CMK (cell line): ENCODE measurements around the gene MACROD2.
"Not testable (repeated sequence)": the region's sequence is repeated elsewhere in the genome, so short reads cannot be mapped to it uniquely, and the experiment has no call there.

Experiments used
- DNase-seq: peaks from one replicate; pipeline ENCODE4 v3.0.0-alpha.2; 2010; ENCODE audit warnings: low read depth

MACROD2 gene

DNA sequence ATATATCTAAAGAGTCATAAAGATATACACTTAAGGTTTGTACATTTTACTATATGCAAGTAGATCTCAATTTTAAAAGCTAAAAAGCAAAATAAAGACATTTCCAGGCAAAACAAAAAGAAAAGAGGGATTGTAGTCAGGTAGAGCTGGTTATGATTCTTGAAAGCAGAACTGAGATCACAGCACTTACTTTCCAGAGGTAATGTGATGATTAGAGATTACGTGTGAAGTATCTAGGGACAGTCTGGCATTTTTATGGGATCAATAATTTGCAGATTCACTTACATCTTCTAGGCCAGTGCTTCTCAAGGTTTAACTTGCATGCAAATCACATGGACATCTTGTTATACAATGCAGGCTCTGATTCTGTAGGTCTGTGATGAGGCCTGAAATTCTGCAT lies 1982.4 kb downstream of the MACROD2 start:
- DNase-seq = no peak

DNA sequence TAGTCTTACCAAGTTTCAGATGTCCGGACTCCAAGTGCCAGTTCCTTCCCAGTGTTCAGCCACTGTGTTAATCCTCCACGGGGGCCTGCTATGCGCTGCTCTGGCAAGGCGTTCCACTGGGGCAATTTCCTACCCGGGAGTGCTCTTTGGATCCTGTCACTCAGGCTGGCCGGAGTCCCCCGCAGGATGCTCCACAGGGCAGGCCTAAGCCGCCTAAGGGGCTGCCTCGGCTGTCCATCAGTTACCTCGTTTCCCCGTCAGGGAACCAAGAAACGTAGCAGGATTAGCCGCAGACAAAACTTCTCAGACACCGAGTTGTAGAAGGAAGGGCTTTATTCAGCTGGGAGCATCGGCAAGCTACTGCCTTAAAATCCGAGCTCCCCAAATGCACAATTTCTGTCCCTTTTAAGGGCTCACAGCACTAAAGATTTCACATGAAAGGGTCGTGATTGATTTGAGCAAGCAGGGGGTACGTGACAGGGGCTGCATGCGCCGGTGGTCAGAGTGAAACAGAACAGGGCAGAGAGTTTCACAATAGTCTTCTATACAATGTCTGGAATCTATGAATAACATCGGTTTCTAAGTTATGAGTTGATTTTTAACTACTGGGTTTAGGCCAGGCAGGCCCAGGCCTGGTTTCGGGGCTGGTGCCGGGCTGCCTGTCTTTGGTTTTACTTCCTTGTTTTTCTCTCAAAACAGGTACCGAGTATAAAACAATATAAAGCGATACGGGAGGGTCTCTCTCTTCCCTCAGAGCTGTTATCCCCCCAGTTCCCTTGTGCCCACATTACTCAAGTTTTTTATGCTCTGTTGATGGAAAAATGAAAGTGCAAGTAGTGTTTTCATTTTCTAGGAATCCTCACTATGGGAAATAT lies 1990.4 kb downstream of the MACROD2 start:
- not testable (repeated sequence) for DNase-seq

DNA sequence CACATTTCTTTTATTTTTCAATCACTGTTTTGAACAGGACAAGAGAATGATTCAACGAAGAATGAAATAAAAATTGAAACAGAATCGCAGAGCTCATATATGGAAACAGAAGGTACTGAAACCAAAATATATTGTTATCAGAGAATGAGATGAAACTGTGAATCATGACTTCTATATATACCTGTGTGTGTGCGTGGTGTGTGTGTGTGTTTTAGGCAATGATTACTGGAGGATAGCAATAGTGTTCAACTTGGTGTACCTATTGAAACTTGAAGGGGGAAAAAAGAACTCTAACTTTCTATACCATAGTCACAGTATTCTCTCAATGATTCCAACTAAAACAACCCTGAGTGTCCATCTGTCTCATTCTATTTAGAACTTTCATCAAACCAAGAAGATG lies 1991.4 kb downstream of the MACROD2 start:
- DNase-seq = no peak

DNA sequence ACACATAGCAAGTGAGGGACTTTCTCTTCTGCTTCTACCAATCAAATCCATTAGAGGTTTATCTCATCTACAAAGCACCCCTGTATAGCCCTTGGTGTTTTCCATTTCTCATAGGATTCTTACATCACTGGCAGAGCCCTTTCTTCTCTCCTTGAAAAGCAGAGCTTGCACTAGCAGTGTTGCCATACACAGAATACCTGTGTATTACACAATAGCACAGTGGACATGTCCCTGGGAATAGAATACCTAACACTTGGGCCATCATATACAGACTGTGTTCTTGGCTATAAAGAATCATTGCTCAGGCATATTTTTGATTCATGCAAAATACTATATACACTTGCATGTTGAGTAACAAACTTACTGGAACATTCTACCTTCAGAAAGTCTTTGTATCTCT lies 1996.0 kb downstream of the MACROD2 start:
- DNase-seq = no peak

DNA sequence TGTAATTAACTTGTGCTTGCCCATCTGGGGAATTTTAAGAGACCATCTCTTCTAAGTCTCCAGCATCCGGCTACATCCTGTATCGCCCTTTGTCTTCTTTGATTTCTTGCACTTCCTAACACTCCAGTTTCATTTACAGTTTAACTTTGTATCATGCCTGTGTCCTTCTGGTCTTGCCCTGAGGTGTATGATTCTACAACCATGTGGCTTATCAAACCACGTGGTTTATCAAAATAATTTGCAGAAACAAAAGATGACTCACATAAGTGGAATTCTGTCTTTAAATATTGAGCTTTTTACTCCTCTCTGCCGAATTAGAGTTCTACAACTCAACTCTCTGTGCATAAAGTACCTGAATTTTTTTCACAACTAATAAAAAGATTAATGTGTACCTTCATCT lies 1997.2 kb downstream of the MACROD2 start:
- DNase-seq = no peak

DNA sequence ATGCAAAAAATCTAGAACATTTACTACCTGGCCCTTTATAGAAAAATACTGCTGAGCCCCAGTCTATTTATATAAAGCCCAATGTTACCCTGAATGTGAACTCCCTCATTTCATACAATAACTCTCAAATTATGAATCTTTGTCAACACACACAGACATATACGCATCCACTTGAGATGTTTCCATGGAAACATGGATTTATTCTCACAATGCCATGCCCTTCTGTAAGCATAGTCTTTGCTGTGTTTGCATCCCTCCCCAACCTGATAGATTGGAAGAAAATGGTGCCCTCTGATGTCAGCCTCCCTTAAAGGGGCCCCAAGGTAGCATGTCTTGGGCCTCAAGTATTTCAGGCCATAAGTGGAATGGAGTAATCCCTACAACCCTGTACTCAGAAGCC lies 2004.8 kb downstream of the MACROD2 start:
- DNase-seq = no peak

DNA sequence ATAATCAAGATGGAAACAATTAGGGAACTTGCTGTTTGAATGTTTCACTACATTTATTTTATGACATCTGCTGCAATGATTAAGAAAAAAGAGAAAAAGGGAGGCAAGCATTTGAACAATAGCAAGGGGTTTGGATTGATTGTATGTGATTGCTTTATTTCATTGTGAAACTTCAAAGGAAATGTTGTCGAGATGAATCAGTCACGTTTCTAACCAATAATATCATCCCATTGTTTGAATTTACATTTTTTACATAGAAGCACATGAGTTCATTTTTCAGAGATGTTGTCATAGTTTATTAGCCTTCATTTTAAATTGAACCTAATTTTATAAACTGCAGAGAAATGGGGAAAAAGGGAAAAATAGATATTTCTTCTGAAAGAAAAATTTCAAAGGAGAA lies 2006.0 kb downstream of the MACROD2 start:
- no peak for DNase-seq

DNA sequence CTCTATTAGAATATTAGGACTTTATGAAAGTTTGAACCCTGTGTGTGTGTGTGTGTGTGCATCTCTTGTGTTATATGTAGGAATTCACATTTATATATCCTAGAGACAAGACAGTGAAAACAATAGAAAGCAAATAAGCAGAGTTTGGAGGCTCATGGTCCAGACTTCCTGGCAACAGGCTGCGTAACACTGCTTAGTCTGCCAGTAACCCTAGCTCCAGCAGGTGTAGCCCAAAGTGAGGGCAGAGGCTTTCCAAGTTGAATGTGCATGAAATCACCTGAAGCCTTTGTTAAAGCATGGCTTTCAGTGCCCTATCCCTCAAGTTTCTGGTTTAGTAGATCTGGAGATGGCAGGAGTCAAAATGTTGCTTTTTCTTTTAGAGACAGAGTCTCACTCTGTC lies 2008.0 kb downstream of the MACROD2 start:
- DNase-seq = no peak

DNA sequence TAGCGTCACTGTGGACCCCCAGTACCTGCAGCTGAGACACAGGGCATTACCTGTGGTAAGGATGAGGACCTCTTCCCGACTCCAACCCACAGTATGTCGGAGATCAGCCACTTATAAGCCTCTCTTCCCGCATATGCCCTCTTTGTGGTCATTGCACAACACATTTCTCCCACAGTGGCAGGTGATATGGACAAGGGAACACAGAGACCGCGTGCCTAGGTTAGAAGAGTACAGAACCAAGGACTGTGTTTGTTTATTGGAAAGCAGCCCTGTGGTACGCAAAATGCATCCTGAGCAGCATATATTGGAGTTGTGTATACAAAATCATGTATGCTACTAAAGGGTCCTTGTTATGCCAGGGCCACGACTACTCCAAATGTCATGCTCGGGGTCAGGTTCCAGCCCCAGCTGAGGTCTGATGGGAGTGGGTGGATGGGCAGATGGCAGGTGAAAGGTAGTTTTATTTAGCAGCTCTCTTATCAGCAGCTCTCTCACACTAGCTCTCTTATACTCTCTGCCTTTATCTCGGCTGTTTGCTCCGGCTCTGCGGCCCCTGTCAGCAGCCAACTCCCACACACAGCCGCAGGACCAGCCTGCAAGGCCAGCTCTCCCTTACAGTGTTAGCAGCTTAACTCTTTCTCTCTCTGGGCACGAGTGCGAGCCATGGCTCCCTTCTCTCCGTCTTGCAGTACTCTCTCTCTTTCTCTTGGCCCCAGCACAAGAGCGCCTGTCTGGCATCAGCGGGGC lies 2009.0 kb downstream of the MACROD2 start:
- no peak for DNase-seq

DNA sequence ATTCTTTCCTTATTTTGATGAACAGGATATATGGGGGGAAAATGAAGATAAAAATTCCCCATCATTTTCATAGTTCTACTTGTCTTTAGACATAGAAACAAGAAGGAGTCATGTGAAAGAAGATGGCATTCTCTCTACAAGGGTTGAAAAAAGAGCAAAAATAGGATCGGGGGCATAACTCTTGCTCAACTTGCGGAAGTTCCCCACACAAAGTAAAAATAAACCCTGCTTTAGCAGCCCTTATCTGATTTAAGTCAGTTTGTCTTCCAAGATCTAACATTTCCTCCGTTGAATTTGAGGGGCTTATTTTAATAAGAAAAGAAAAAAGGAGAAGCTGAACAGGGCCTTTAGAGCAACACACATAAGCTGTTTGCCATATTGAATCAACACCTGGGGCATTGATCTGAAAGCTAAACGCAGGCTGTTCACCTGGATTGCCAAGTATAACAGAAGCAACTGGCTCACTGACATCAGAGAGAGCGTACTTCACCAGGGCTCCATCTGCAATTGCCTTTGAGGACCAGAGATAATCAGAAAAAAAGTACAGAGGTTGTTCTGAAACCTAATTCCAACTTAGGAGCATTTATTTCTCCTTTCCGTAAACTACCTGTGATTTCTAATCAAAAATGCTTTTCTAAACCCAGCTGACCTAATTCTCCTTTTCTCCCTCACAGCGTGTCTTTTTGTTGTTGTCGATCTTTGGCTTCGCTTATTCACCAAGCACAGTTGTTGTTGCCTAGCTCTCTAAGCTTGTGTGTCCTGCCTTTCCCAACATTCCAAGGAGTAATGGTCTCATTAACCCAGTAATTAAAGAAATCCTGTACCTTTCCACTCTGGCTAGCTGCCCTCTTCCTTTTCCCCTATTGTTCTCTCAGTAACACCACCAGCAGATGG lies 2010.0 kb downstream of the MACROD2 start:
- DNase-seq = no peak

DNA sequence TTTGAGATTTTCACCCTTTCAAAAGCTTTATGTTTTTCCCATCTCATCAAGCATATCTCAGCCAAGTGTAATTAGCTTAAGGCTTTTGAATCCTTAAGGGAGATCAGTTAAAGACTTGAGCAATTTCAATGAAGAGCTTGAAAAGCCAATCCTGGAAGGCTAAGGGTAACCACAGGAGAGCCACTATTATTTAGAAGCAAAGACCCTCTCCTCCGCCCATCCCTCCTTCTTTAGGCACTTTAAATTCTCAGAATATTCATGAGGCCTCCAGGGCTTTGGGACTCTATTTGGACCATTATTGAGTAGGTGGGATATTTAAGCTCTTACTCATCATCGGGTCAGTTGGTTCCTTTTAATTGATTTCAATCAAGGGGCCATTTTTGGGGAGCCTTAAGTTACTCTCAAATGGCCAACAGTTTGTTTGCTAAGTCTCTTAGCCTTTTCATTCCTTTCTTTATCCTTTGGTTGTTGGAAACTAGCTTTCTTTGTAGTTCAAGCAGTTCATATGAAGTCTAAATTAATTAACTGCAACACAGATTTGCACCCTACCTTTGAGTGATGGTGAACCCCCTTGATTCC lies 2010.7 kb downstream of the MACROD2 start:
- no peak for DNase-seq

DNA sequence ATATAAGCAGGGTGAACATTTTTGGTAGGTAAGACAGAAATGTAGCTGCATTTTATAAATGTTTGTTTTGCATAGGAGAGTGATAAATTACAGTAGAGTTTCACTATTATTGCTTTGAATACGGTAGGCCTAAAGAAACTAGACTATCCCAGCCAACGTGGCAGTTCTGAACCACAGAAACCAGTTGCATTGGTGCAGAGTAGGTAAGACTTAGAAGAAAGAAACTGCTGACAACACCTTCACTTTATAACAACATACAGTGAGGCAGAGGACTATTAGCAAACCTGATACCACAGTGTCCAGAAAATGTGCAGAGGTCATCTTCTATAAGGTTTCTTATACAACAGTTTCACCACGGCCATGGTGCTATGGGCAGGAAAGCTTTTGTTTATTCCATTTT lies 2011.8 kb downstream of the MACROD2 start:
- DNase-seq = no peak

DNA sequence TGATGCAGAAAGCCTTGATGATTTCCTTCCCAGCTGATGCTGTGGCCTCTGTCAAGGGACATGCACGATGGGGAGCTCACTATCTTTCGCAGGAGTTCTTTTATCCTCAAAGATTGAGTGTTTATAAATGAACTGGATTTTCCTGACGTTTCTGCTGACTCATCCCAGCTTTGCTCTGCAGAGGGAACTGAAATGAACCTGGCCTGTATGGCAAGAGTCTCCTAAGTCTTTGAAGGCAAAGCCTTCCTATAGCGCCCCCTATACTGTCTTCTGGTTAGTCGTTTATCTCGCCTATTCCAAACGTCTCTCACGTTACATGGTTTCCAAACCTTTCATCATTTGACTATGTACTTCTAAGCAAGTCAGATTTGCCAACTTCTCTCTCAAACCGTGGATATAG lies 2012.6 kb downstream of the MACROD2 start:
- DNase-seq = no peak

DNA sequence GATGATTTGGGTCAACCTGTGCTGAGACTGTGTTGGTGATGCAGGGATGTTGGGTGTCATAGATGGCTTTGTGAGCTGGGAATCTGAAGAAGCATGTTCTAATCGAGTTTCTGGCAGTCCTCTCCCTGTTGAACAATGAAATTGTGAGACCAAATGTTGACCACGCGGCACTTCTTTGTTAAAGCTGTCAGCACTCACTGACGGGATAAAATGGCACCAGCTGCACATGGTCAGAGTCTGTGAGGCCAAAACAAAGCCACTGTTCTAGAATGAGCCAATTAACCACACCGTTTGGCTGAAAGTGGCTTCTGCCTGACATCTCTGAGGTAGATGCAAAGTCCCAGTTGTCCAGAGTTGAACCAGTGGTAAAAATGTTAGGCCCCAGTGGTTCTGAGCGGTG lies 2015.7 kb downstream of the MACROD2 start:
- DNase-seq = no peak

DNA sequence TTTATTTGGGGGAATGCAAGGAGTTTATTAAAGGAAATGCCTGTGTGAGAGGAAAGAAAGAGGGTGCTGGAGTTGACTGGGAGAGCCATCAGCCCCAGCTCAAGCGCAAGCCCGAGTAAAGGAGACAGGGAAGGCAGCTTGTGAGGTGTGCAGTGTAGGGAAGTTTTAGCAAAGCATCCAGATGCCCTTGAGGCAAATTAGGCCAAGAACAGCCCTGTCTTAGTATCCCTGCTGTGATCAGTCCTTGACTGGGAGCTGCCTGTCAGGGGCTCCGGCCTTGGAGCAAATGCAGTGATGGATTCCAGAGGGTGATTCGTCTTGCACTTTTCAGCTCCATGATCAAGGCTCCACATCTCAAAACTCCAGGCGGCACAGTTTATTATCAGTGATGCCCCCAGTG lies 2016.2 kb downstream of the MACROD2 start:
- DNase-seq = no peak

DNA sequence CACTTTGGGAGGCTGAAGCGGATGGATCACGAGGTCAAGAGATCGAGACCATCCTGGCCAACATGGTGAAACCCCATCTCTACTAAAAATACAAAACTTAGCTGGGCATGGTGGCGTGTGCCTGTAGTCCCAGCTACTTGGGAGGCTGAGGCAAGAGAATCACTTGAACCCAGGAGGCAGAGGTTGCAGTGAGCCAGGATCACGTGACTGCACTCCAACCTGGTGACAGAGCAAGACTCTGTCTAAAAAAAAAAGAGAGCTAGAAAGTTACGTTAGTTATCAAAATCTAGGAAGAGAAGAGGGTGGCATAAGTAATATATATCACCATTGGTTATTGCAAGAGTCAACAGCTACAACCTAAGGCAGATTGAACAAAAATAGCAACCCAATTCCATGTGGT lies 2017.6 kb downstream of the MACROD2 start:
- not testable (repeated sequence) for DNase-seq

DNA sequence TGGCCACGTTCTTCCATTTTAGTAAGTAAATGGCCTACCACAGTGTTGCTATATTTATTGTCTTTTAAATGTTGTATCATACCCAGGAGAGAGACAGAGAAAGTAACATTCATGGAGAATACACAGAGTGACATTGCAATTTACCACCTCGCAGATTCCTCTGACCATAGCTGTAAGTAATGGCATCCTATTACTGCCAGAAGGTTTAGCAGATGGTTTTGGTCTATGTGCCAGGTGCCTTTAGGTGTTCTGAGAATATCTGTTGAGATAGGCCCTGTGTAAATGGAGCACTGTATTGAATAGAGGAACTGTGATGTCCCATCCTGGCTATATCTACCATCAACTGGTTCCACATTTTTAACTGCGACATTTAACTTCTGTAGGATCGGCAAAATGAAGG lies 2018.3 kb downstream of the MACROD2 start:
- DNase-seq = no peak

DNA sequence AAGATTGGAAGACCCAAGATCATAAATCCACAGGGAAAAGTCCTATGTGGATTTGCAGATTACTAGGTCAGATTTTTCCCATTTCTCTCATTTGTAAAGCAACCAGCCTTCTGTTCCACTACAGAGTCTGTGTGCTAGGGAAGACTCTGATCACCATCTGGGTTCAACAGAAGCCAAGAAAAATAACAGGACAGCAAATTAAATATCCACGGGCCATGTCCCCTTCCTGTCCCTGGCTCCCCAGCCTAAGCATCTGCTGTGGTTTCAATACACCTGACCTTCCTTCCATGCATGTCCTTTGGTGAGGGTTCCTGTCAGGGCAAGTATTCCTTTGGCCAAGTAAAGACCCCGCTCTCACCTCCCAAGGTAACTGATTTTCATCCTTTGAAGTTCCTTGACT lies 2019.1 kb downstream of the MACROD2 start:
- DNase-seq = no peak

DNA sequence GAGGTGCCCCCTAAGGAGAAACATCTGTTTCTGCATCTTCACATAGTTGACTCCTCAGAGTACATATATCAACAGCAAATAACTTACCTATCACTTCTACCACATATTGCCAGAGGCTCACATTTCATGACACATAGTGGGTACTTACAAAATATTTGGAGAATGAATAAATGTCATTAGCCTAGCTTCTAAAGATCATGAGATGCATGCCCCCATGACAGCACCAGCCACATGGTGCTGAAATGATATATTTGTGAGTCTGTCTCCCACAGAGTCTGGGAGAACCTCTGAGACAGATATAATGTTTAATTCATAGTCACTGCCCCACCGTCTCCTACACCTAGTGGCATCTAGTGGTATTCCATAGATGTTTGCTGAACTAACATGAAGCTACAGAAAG lies 2022.3 kb downstream of the MACROD2 start:
- no peak for DNase-seq

DNA sequence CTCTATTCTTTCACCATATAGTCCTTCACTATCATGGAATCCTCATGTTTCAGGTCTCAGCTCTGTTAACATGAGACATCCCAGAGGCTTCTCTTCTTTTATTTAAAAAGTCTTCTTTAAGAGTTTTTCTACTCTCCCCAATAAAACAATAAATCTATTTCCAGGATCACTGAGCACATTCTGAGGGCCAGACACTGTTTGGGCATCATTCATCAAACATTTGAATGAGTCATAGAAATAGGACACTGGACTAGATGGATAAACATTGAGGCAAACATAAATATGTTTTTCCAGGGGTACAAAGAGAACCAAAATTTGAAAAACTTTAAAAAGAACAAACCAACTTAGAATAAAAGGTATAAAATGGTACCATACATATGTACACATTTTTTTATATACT lies 2023.6 kb downstream of the MACROD2 start:
- DNase-seq = no peak

DNA sequence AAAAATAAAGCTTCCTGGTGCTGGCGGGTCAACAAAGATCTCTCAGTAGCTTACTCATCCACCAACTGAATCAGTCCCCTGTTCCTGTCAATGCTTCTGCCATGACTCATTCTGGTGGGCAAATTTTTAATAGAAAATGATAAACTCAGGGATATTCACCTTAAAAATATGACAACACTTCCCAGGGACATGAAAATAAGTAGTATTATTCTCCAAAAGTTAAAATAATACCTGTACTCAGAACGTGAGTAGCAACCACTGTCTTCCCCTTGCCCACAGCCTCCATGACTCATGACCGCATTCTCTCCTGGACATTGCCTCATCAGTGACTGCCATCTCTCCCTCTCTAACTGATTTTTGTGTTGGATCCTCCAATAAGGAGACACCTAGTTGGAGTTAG lies 2025.7 kb downstream of the MACROD2 start:
- DNase-seq = no peak

DNA sequence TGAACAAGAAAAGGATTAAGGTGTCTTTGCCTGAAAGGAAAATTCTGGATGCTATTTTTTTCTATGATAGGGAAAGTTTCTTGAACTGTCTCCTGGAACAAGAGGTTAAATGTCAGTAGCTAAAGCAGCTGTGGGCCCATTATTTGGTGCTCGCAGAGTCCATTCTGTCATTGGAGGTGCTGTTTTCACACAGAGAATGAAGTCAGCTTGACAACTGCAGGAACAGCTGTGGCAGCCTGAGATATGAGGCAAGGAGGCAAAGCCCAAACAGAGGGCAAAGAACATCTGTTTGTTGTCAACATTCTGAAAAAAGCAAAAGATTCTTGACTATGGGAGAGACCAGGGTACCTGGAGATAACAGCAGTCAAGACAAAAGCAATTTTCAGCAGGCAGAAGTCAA lies 2029.8 kb downstream of the MACROD2 start:
- no peak for DNase-seq
